ENCODE data around the gene MGAT4C.

DNA sequence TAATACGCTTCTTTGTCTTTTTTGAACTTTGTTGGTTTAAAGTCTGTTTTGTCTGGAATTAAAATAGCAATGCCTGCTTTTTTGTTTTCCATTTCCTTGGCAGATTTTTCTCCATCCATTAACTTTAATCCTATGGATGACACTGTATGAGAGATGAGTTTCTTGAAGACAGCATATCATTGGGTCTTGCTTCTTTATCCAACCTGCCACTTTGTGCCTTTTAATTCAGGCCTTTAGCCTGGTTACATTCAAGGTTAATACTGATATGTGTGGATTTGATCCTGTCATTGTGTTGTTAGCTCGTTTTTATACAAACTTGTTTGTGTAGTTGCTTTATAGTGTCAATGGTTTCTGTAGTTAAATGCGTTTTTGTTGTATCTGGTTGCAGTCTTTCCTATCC, 214.1 kb downstream of the MGAT4C start:
- TF ChIP-seq POLR2AphosphoS5 (IDR thresholded peaks at IDR 0.05) (no peak), EP300 (IDR thresholded peaks at IDR 0.05) (no peak), POLR2A (IDR thresholded peaks at IDR 0.05) (no peak)
- TF ChIP-seq, protein P1, sequence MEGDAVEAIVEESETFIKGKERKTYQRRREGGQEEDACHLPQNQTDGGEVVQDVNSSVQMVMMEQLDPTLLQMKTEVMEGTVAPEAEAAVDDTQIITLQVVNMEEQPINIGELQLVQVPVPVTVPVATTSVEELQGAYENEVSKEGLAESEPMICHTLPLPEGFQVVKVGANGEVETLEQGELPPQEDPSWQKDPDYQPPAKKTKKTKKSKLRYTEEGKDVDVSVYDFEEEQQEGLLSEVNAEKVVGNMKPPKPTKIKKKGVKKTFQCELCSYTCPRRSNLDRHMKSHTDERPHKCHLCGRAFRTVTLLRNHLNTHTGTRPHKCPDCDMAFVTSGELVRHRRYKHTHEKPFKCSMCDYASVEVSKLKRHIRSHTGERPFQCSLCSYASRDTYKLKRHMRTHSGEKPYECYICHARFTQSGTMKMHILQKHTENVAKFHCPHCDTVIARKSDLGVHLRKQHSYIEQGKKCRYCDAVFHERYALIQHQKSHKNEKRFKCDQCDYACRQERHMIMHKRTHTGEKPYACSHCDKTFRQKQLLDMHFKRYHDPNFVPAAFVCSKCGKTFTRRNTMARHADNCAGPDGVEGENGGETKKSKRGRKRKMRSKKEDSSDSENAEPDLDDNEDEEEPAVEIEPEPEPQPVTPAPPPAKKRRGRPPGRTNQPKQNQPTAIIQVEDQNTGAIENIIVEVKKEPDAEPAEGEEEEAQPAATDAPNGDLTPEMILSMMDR (IDR thresholded peaks at IDR 0.05) = no peak
